ENCODE measurements around the gene SELP.
A peak's percentile ranks its signal among the peaks of the same experiment; 100 is the strongest.
"Not testable (repeated sequence)": the region's sequence is repeated elsewhere in the genome, so short reads cannot be mapped to it uniquely, and the experiment has no call there.

SELP gene

GRCh38 chr1:169630006-169630405 lies at the start of gene SELP:
SELP (minus strand) TSS chr1:169630124; CDS start chr1:169630074, 50 bp downstream.
- no peak within 1 kb of the TSS for H3K27ac ChIP-seq (ENCODE audit: low read length)
- peaks cover 21% of the 10 kb centered on the region for H3K36me3 ChIP-seq (replicated peaks; ENCODE audit: low read depth, low read length)
- no peak within 1 kb of the TSS for H3K9ac ChIP-seq (ENCODE audit: low read length)
- H3K4me3 ChIP-seq (ENCODE audit: low read length): no peak within 1 kb of the TSS
- H2AFZ ChIP-seq (ENCODE audit: low read depth, low read length): no peak within 1 kb of the TSS
- H3K4me1 ChIP-seq (ENCODE audit: low read length): peaks cover 6% of the 10 kb centered on the region; the same call in 1 of the 2 replicates
- no peaks in the 10 kb centered on the region for H4K20me1 ChIP-seq (ENCODE audit: insufficient read depth, low read length)
- no peaks in the 10 kb centered on the region for H3K79me2 ChIP-seq (ENCODE audit: low read length)
- H3K27me3 ChIP-seq (ENCODE audit: low read depth, low read length): no peaks in the 10 kb centered on the region
- TF ChIP-seq CTCF (IDR thresholded peaks at IDR 0.05; ENCODE audit: low read depth, low read length) (no peak), EZH2phosphoT487 (IDR thresholded peaks at IDR 0.05; ENCODE audit: low read depth) (no peak)
- peaks cover 32% of the 10 kb centered on the region for H3K9me3 ChIP-seq (ENCODE audit: insufficient read depth, low read length)
- H3K4me2 ChIP-seq (ENCODE audit: low read length): no peak within 1 kb of the TSS

GRCh38 chr1:169679692-169680091 lies 49.8 kb upstream of the SELP start:
- Histone ChIP-seq H3K9ac (ENCODE audit: low read length) (peak overlapping the region; percentile 58), H3K79me2 (ENCODE audit: low read length) (no peaks in the 10 kb centered on the region), H3K27ac (ENCODE audit: low read length) (peak overlapping the region; percentile 85), H2AFZ (ENCODE audit: low read depth, low read length) (peak overlapping the region; percentile 28), H3K4me2 (ENCODE audit: low read length) (peak overlapping the region; percentile 66), H3K9me3 (ENCODE audit: insufficient read depth, low read length) (no peaks in the 10 kb centered on the region), H3K4me3 (ENCODE audit: low read length) (no peak overlapping the region), H3K27me3 (ENCODE audit: low read depth, low read length) (no peaks in the 10 kb centered on the region), H3K4me1 (ENCODE audit: low read length) (peaks cover 84% of the 10 kb centered on the region), H4K20me1 (ENCODE audit: insufficient read depth, low read length) (no peaks in the 10 kb centered on the region), H3K36me3 (replicated peaks; ENCODE audit: low read depth, low read length) (no peaks in the 10 kb centered on the region)
- TF ChIP-seq EZH2phosphoT487 (IDR thresholded peaks at IDR 0.05; ENCODE audit: low read depth): no peak
- no peak for TF ChIP-seq CTCF (IDR thresholded peaks at IDR 0.05; ENCODE audit: low read depth, low read length)

- Histone ChIP-seq H3K4me2 (ENCODE audit: low read length) (peak overlapping the region; percentile 10; the same call in 1 of the 2 replicates), H4K20me1 (ENCODE audit: insufficient read depth, low read length) (no peaks in the 10 kb centered on the region), H3K9ac (ENCODE audit: low read length) (no peak overlapping the region), H3K36me3 (replicated peaks; ENCODE audit: low read depth, low read length) (peaks cover 3% of the 10 kb centered on the region), H3K27me3 (ENCODE audit: low read depth, low read length) (no peaks in the 10 kb centered on the region), H3K4me1 (ENCODE audit: low read length) (peaks cover 54% of the 10 kb centered on the region), H3K4me3 (ENCODE audit: low read length) (no peak overlapping the region), H3K9me3 (ENCODE audit: insufficient read depth, low read length) (0 out of 2 replicates have a peak, but pooled peaks cover 5% of the 10 kb centered on the region), H3K27ac (ENCODE audit: low read length) (peak overlapping the region; percentile 68), H2AFZ (ENCODE audit: low read depth, low read length) (no peak overlapping the region), H3K79me2 (ENCODE audit: low read length) (no peaks in the 10 kb centered on the region)
- TF ChIP-seq CTCF (IDR thresholded peaks at IDR 0.05; ENCODE audit: low read depth, low read length) (no peak), EZH2phosphoT487 (IDR thresholded peaks at IDR 0.05; ENCODE audit: low read depth) (no peak)
These were observed 46.1 kb upstream of the SELP start for GRCh38 chr1:169676001-169676400.

DNA sequence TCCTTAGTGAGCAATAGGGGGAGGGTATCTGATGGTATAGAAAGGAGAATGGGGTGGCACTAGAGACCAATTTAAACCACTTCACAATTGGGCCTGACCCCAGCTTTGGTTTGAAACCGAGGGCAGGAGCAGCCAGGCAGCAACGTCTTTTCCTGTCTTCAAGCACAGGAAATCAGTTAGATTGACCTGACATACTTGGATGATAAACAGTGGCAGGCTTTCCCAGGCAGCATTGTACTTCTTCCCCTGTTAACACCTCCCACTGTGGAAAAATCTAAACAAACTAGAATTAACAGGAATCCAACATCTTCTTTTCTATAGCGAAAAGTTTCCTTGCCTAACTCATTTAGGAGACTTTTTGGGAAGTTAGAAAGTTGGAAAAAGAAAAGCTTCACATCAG lies 40.9 kb upstream of the SELP start:
- Histone ChIP-seq H3K27ac (ENCODE audit: low read length) (no peak overlapping the region), H3K4me3 (ENCODE audit: low read length) (no peak overlapping the region), H2AFZ (ENCODE audit: low read depth, low read length) (no peak overlapping the region), H3K9me3 (ENCODE audit: insufficient read depth, low read length) (0 out of 2 replicates have a peak, but pooled peaks cover 5% of the 10 kb centered on the region), H3K36me3 (replicated peaks; ENCODE audit: low read depth, low read length) (peaks cover 3% of the 10 kb centered on the region), H3K9ac (ENCODE audit: low read length) (no peak overlapping the region), H3K4me1 (ENCODE audit: low read length) (peaks cover 15% of the 10 kb centered on the region), H3K4me2 (ENCODE audit: low read length) (no peak overlapping the region), H4K20me1 (ENCODE audit: insufficient read depth, low read length) (no peaks in the 10 kb centered on the region), H3K79me2 (ENCODE audit: low read length) (no peaks in the 10 kb centered on the region), H3K27me3 (ENCODE audit: low read depth, low read length) (no peaks in the 10 kb centered on the region)
- TF ChIP-seq CTCF (IDR thresholded peaks at IDR 0.05; ENCODE audit: low read depth, low read length): no peak
- no peak for TF ChIP-seq EZH2phosphoT487 (IDR thresholded peaks at IDR 0.05; ENCODE audit: low read depth)

DNA sequence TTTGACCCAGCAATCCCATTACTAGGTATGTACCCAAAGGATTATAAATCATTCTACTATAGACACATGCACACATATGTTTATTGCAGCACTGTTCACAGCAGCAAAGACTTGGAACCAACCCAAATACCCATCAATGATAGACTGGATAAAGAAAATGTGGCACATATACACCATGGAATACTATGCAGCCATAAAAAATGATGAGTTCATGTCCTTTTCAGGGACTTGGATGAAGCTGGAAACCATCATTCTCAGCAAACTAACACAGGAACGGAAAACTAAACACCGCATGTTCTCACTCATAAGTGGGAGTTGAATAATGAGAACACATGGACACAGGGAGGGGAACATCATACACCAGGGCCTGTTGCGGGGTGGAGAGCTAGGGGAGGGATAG lies 40.3 kb upstream of the SELP start:
- not testable (repeated sequence) for H3K79me2 ChIP-seq (ENCODE audit: low read length); H3K9ac ChIP-seq (ENCODE audit: low read length); H3K4me3 ChIP-seq (ENCODE audit: low read length); H4K20me1 ChIP-seq (ENCODE audit: insufficient read depth, low read length); H3K36me3 ChIP-seq (replicated peaks; ENCODE audit: low read depth, low read length); H3K27ac ChIP-seq (ENCODE audit: low read length); H2AFZ ChIP-seq (ENCODE audit: low read depth, low read length); H3K9me3 ChIP-seq (ENCODE audit: insufficient read depth, low read length); H3K4me2 ChIP-seq (ENCODE audit: low read length); H3K27me3 ChIP-seq (ENCODE audit: low read depth, low read length)
- H3K4me1 ChIP-seq (ENCODE audit: low read length): peaks cover 13% of the 10 kb centered on the region

DNA sequence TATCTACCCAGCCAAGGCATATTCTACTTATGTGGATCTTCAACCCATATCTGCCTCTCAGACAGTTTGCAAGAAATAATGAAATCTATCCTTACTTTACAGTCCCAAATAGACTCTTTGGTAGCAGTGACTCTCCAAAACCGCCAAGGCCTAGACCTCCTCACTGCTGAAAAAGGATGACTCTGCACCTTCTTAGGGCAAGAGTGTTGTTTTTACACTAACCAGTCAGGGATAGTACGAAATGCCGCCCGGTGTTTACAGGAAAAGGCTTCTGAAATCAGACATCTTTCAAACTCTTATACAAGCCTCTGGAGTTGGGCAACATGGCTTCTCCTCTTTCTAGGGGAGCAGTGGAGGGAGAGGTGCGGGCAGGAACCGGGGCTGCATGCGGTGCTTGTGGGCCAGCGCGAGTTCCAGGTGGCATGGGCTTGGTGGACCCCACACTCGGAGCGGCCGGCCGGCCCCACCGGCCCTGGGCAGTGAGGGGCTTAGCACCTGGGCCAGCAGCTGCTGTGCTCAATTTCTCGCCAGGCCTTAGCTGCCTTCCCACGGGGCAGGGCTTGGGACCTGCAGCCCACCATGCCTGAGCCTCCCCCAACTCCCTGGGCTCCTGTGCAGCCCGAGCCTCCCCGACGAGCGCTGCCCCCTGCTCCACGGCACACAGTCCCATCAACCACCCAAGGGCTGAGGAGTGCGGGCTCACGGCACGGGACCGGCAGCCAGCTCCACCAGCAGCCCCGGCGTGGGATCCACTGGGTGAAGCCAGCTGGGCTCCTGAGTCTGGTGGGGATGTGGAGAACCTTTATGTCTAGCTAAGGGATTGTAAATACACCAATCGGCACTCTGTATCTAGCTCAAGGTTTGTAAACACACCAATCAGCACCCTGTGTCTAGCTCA lies 38.0 kb upstream of the SELP start:
- not testable (repeated sequence) for H3K36me3 ChIP-seq (replicated peaks; ENCODE audit: low read depth, low read length); H3K9ac ChIP-seq (ENCODE audit: low read length)
- H3K4me2 ChIP-seq (ENCODE audit: low read length): peak overlapping the region; percentile 58; the same call in 1 of the 2 replicates

More for the DNA sequence above, 38.0 kb upstream of the SELP start:
- not testable (repeated sequence) for H3K4me3 ChIP-seq (ENCODE audit: low read length); H3K9me3 ChIP-seq (ENCODE audit: insufficient read depth, low read length); H3K79me2 ChIP-seq (ENCODE audit: low read length); H3K27me3 ChIP-seq (ENCODE audit: low read depth, low read length); H4K20me1 ChIP-seq (ENCODE audit: insufficient read depth, low read length); H3K27ac ChIP-seq (ENCODE audit: low read length)
- peaks cover 13% of the 10 kb centered on the region for H3K4me1 ChIP-seq (ENCODE audit: low read length)
- 0 out of 2 replicates have a peak overlapping the region, but pooled peaks have one; percentile 59 for H2AFZ ChIP-seq (ENCODE audit: low read depth, low read length)
